HL-60 (cell line): ENCODE data around the gene C5orf58.

Source experiments
- CTCF ChIP-seq: IDR thresholded peaks from one replicate; pipeline ENCODE4 v1.5.1; 2011; ENCODE audit warnings: low read length, control low read depth, inconsistent platforms; ENCODE audit not compliant: insufficient read depth
- GABPA ChIP-seq: IDR thresholded peaks from 2 replicates; pipeline ENCODE4 v1.6.1; 2012; ENCODE audit warnings: low read depth
- POLR2AphosphoS5 ChIP-seq: IDR thresholded peaks from 2 replicates; pipeline ENCODE4 v1.6.1; 2012; ENCODE audit warnings: low read depth
- REST ChIP-seq: IDR thresholded peaks from 2 replicates; pipeline ENCODE4 v1.6.1; 2012; ENCODE audit warnings: low read depth; ENCODE audit not compliant: insufficient replicate concordance
- SPI1 ChIP-seq: IDR thresholded peaks from 2 replicates; pipeline ENCODE4 v1.6.1; 2012; ENCODE audit warnings: low read depth, mild to moderate bottlenecking, borderline replicate concordance

- no peak for TF ChIP-seq CTCF
- no peak for TF ChIP-seq POLR2AphosphoS5
- TF ChIP-seq REST: no peak
- no peak for TF ChIP-seq GABPA
- TF ChIP-seq SPI1: no peak
Measured at GRCh38 chr5:170254056-170254455, 21.3 kb downstream of the C5orf58 start.
